Measurements from ENCODE around the gene PTPN4. TPM values are rescaled to one million over a fixed set of nuclear protein-coding genes. Genes with fewer than 3 reads are reported as not detected.

Gene PTPN4
- total and polyA plus RNA-seq, 2 of the 13 experiments (the other 11 are each of a cell fraction or from before 2014, with no cell fraction given): 20.3 to 34.6 TPM

DNA sequence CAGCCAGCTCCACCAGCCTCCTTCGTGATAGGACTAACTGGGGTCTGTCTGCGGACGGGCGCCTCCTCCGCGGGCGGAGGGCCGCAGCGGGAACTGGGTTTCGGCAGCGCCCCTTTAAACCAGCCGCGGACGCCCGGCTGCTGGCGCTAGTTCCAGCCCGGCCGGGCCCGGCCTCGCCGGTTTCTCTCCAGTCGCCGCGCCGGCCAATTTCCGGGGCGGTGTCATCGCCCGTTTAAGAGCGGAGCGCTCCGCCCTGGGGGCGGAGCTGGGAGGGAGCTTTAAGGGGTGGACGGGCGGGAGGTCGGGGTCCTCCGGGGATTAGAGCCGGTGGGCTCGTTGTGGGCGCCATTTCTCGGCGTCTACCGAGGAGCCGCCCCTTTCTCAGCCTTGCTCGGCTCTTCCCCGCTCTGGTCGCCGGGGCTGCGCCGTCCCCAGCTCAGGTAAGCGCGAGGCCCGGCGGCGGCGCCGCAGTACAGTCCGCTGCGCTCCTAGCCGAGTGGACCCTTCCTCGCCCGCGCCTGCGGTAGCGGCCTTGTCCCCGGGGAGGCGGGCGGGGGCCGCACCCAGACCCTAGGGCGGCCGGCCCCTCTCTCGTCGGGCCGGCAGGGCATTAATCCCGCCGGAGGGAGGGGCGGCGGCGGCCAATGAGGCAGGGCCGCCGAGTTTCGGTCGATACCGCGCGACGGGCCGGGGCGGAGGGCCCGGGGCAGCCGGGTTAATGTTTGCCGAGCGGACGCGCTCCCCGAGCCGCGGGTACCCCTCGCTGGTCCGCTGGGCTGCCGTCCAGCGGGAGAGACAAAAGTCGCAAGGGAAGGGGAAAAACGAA is 253.3 kb downstream of the PTPN4 start, which contains the start of gene EPB41L5:
TSS of gene EPB41L5 (plus strand) at position 307 of the 826 bp plus-strand sequence. CDS start 6,008 bp downstream, outside the sequence.
- Histone ChIP-seq H3K79me2 (ENCODE audit: insufficient read depth, low read length) (peaks cover 44% of the 10 kb centered on the region), H3K4me1 (ENCODE audit: insufficient read depth, low read length) (peaks cover 42% of the 10 kb centered on the region), H3K27me3 (ENCODE audit: control insufficient read depth in 1 of 2, insufficient read depth in 2 of 2, low read length in 2 of 2) (no peaks in the 10 kb centered on the region; a peak in 2 of 5 replicates), H3K9ac (ENCODE audit: insufficient read depth, low read depth, low read length) (peak within 1 kb of the TSS; percentile 92), H3K9me3 (ENCODE audit: low read length) (no peaks in the 10 kb centered on the region), H3K4me2 (ENCODE audit: low read depth, low read length) (peak within 1 kb of the TSS; percentile 100), H3K4me3 (replicated peaks in 1 of 3; ENCODE audit: insufficient read depth in 1 of 3, low read depth in 2 of 3, low read length in 3 of 3) (peak within 1 kb of the TSS; percentile 85 to 88 (median 87)), H3K36me3 (replicated peaks in 1 of 2; ENCODE audit: control insufficient read depth in 1 of 2, insufficient read depth in 2 of 2, low read length in 2 of 2) (no peaks in the 10 kb centered on the region), H3K27ac (ENCODE audit: extremely low read length, insufficient read depth, low read length) (peak within 1 kb of the TSS; percentile 96), H2AFZ (ENCODE audit: low read length) (peak within 1 kb of the TSS; percentile 55), H4K20me1 (ENCODE audit: insufficient read depth, low read length) (peaks cover 24% of the 10 kb centered on the region)
- WGBS (ENCODE audit: low lambda C conversion rate): under 1% methylated on average over 65 of the region's 104 CpGs
- intact Hi-C loops (cut with micrococcal nuclease; ENCODE audit: unreplicated experiment) (loop anchor here (2.0 to 5.0 kb wide), 3 partner anchors 54 to 254 kb away; partner anchors contain the start of gene PTPN4), in situ Hi-C loops (cut with HindIII; ENCODE audit: extremely low pct_ligation_motif_present, low pct_unique_long_range_greater_than_20kb) (no loop called here)
- peak; percentile 86 for ATAC-seq
- DNase-seq (ENCODE audit: low spot score): peak; percentile 92
- CTCF ChIA-PET (ENCODE audit: low intra/inter-chr PET ratio, low total read pairs): no interaction called here
- POLR2A ChIA-PET: interaction anchor here (0.6 to 2.7 kb wide), 18 partner anchors 9 to 335 kb away, joined by 3 to 16 read pairs (median 4); partner anchors contain the start of genes PTPN4 and TMEM177
- no TSS peak for BruUV-seq (replicated peaks)
- no peak for FAIRE-seq
- TF ChIP-seq RARA (CRISPR knock-in tag; IDR thresholded peaks at IDR 0.05): peak; percentile 48
- no peak for TF ChIP-seq ZNF484 (CRISPR knock-in tag; IDR thresholded peaks at IDR 0.05; ENCODE audit: borderline replicate concordance, low read depth)
- peak; percentile 88 for TF ChIP-seq ZNF746 (CRISPR knock-in tag; IDR thresholded peaks at IDR 0.05)
- peak; percentile 91 for TF ChIP-seq ELF3 (CRISPR knock-in tag; IDR thresholded peaks at IDR 0.05)
- TF ChIP-seq SNAI1 (CRISPR knock-in tag; IDR thresholded peaks at IDR 0.05; ENCODE audit: borderline replicate concordance): no peak
- TF ChIP-seq TBX3 (IDR thresholded peaks at IDR 0.05; ENCODE audit: borderline replicate concordance): no peak
- TF ChIP-seq JUND (CRISPR knock-in tag; IDR thresholded peaks at IDR 0.05): 0 out of 2 replicates have a peak, but pooled peaks have one; percentile 59
- TF ChIP-seq, protein P1, sequence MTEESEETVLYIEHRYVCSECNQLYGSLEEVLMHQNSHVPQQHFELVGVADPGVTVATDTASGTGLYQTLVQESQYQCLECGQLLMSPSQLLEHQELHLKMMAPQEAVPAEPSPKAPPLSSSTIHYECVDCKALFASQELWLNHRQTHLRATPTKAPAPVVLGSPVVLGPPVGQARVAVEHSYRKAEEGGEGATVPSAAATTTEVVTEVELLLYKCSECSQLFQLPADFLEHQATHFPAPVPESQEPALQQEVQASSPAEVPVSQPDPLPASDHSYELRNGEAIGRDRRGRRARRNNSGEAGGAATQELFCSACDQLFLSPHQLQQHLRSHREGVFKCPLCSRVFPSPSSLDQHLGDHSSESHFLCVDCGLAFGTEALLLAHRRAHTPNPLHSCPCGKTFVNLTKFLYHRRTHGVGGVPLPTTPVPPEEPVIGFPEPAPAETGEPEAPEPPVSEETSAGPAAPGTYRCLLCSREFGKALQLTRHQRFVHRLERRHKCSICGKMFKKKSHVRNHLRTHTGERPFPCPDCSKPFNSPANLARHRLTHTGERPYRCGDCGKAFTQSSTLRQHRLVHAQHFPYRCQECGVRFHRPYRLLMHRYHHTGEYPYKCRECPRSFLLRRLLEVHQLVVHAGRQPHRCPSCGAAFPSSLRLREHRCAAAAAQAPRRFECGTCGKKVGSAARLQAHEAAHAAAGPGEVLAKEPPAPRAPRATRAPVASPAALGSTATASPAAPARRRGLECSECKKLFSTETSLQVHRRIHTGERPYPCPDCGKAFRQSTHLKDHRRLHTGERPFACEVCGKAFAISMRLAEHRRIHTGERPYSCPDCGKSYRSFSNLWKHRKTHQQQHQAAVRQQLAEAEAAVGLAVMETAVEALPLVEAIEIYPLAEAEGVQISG (CRISPR knock-in tag; IDR thresholded peaks at IDR 0.05): peak; percentile 91
- no peak for TF ChIP-seq ZC3H4 (CRISPR knock-in tag; IDR thresholded peaks at IDR 0.05; ENCODE audit: borderline replicate concordance)
- no peak for TF ChIP-seq SIX1 (CRISPR knock-in tag; IDR thresholded peaks at IDR 0.05; ENCODE audit: borderline replicate concordance)
- TF ChIP-seq, protein P2, sequence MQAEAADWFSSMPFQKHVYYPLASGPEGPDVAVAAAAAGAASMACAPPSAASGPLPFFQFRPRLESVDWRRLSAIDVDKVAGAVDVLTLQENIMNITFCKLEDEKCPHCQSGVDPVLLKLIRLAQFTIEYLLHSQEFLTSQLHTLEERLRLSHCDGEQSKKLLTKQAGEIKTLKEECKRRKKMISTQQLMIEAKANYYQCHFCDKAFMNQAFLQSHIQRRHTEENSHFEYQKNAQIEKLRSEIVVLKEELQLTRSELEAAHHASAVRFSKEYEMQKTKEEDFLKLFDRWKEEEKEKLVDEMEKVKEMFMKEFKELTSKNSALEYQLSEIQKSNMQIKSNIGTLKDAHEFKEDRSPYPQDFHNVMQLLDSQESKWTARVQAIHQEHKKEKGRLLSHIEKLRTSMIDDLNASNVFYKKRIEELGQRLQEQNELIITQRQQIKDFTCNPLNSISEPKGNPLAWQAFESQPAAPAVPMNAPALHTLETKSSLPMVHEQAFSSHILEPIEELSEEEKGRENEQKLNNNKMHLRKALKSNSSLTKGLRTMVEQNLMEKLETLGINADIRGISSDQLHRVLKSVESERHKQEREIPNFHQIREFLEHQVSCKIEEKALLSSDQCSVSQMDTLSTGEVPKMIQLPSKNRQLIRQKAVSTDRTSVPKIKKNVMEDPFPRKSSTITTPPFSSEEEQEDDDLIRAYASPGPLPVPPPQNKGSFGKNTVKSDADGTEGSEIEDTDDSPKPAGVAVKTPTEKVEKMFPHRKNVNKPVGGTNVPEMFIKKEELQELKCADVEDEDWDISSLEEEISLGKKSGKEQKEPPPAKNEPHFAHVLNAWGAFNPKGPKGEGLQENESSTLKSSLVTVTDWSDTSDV (CRISPR knock-in tag; IDR thresholded peaks at IDR 0.05): no peak
- TF ChIP-seq ZNF496 (CRISPR knock-in tag; IDR thresholded peaks at IDR 0.05; ENCODE audit: insufficient replicate concordance): no peak
- no peak for TF ChIP-seq SRF (IDR thresholded peaks at IDR 0.05; ENCODE audit: low read depth, low read length)
- peak; percentile 94 for TF ChIP-seq HES4 (CRISPR knock-in tag; IDR thresholded peaks at IDR 0.05; ENCODE audit: borderline replicate concordance)
- TF ChIP-seq CCAR2 (optimal IDR thresholded peaks at IDR 0.05; ENCODE audit: low read depth, low read length): no peak
- no peak for TF ChIP-seq ATAD3A (CRISPR knock-in tag; IDR thresholded peaks at IDR 0.05)
- TF ChIP-seq TBX2 (CRISPR knock-in tag; IDR thresholded peaks at IDR 0.05; ENCODE audit: borderline replicate concordance): peak; percentile 89
- peak; percentile 91 for TF ChIP-seq ZBTB20 (CRISPR knock-in tag; IDR thresholded peaks at IDR 0.05; ENCODE audit: borderline replicate concordance, low read depth)
- TF ChIP-seq PRPF4 (IDR thresholded peaks at IDR 0.05; ENCODE audit: low read depth, low read length, poor library complexity, severe bottlenecking): no peak

Data from HepG2 (cell line).